Measurements from ENCODE around the gene MSRB3.

- TF ChIP-seq CTCF (IDR thresholded peaks at IDR 0.05) (no peak), POLR2A (IDR thresholded peaks at IDR 0.05) (no peak), EP300 (IDR thresholded peaks at IDR 0.05) (no peak)
Measured at GRCh38 chr12:65510007-65510406, 231.5 kb downstream of the MSRB3 start.

Measured in gastroesophageal sphincter (tissue), 3 donors.